22Rv1 (cell line): ENCODE measurements around the gene DMD.

Experiments
- CTCF ChIP-seq: fragments of 450-650 bp; IDR thresholded peaks from 2 replicates; pipeline ENCODE4 v1.5.1; 2017; ENCODE audit warnings: mild to moderate bottlenecking
- ZFX ChIP-seq: fragments of 450-650 bp; IDR thresholded peaks from 2 replicates; pipeline ENCODE4 v1.6.1; 2017; ENCODE audit warnings: antibody characterized with exemption, borderline replicate concordance

DNA sequence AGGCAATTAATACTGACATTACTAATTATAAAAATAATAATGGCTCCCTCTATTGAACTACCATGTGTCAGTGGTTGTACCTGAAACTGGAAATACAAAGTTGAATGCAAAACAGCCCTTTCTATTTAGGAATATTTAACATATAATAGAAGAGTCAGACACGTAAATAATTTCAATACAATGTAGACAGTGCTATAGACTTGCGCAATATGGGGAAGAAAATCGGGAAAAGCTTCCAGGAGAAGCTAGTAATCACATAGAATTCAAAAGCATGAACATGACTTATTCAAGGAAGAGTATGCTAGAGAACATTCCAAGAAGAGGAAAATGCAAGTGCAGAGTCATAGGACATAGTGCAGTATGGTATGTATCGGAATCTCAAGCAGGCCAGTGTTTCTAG, 1730.7 kb downstream of the DMD start:
- TF ChIP-seq CTCF (no peak), ZFX (no peak)
